Naive thymus-derived CD4-positive, alpha-beta T cell (primary cell): ENCODE measurements around the gene CYP4V2. TPM values are rescaled to one million over a fixed set of nuclear protein-coding genes. Genes with fewer than 3 reads are reported as not detected.

Experiments
- ATAC-seq: fragments of 150-1000 bp; cut with Tn5 transposase; 2 replicates; pipeline ENCODE4 v1.10.0; 2021; ENCODE audit warnings: mild to moderate bottlenecking, moderate library complexity
- CTCF ChIA-PET: fragments of 350-600 bp; sonication (Branson Sonifier 250); formaldehyde crosslinking; loops from one replicate; lab custom pipeline; 2021; ENCODE audit warnings: antibody characterized with exemption; lab: Charles Lee
- POLR2A ChIA-PET: fragments of 350-600 bp; sonication (Branson Sonifier 250); formaldehyde crosslinking; loops from one replicate; lab custom pipeline; 2021; ENCODE audit warnings: antibody characterized with exemption, inconsistent platforms; lab: Charles Lee
- DNase-seq, 9 donors: peaks; one replicate each; pipeline versions ENCODE4 v3.0.0 to v3.0.0-alpha.2; 2020 to 2022; ENCODE audit warnings: mixed read lengths in 1 of 9
- H3K27ac ChIP-seq: one replicate; pipeline ENCODE4 v1.7.0; 2013; ENCODE audit warnings: mild to moderate bottlenecking, low read depth, low read length, moderate library complexity
- H3K27me3 ChIP-seq, 2 donors: one replicate each; pipeline ENCODE4 v1.7.0; 2013; ENCODE audit warnings: low read length in 2 of 2, mild to moderate bottlenecking in 2 of 2, moderate library complexity in 2 of 2; ENCODE audit not compliant: control insufficient read depth in 2 of 2, insufficient read depth in 2 of 2
- H3K36me3 ChIP-seq, 3 experiments: 1 replicate in 2 of 3; 2 replicates in 1 of 3; pipeline ENCODE4 v1.7.0; 2013; ENCODE audit warnings: low read length in 3 of 3, mild to moderate bottlenecking in 3 of 3, moderate library complexity in 1 of 3; ENCODE audit not compliant: insufficient read depth in 3 of 3, control insufficient read depth in 2 of 3
- H3K4me1 ChIP-seq, 2 donors: one replicate each; pipeline ENCODE4 v1.7.0; 2013; ENCODE audit warnings: low read length in 2 of 2, mild to moderate bottlenecking in 2 of 2, moderate library complexity in 1 of 2; ENCODE audit not compliant: control insufficient read depth in 2 of 2, insufficient read depth in 2 of 2
- H3K4me3 ChIP-seq: 2 replicates; pipeline ENCODE4 v1.7.0; 2013; ENCODE audit warnings: mild to moderate bottlenecking, low read length
- H3K9me3 ChIP-seq, 3 experiments: 1 replicate in 2 of 3; 2 replicates in 1 of 3; pipeline ENCODE4 v1.7.0; 2013; ENCODE audit warnings: low read length in 3 of 3; ENCODE audit not compliant: control insufficient read depth in 2 of 3
- H3K27ac Mint-ChIP-seq, 9 donors: one replicate each; pipeline ENCODE4 v1.8.0; 2020 to 2022; ENCODE audit warnings: mixed read lengths in 9 of 9, mild to moderate bottlenecking in 8 of 9, moderate library complexity in 5 of 9, inconsistent platforms in 2 of 9
- H3K27me3 Mint-ChIP-seq, 5 donors: one replicate each; pipeline ENCODE4 v1.8.0; 2021 to 2022; ENCODE audit warnings: mixed read lengths in 5 of 5, mild to moderate bottlenecking in 1 of 5
- H3K36me3 Mint-ChIP-seq, 5 donors: one replicate each; pipeline ENCODE4 v1.8.0; 2020 to 2022; ENCODE audit warnings: mixed read lengths in 5 of 5, mild to moderate bottlenecking in 3 of 5, inconsistent platforms in 1 of 5
- H3K4me1 Mint-ChIP-seq, 7 donors: one replicate each; pipeline ENCODE4 v1.8.0; 2020 to 2022; ENCODE audit warnings: mixed read lengths in 7 of 7, mild to moderate bottlenecking in 3 of 7, inconsistent platforms in 1 of 7
- H3K4me3 Mint-ChIP-seq, 10 donors: one replicate each; pipeline ENCODE4 v1.8.0; 2020 to 2022; ENCODE audit warnings: mild to moderate bottlenecking in 10 of 10, mixed read lengths in 10 of 10, moderate library complexity in 6 of 10, inconsistent platforms in 2 of 10
- H3K9me3 Mint-ChIP-seq, 11 donors: one replicate each; pipeline ENCODE4 v1.8.0; 2020 to 2022; ENCODE audit warnings: mixed read lengths in 11 of 11, mild to moderate bottlenecking in 4 of 11, inconsistent platforms in 1 of 11, moderate library complexity in 1 of 11
- intact Hi-C, 2 donors: fragments of 100-400 bp; cut with micrococcal nuclease; formaldehyde crosslinking; loops; one replicate each; pipeline ENCODE4 v1.15.1; 2023
- polyA plus RNA-seq, 2 donors: library from polyadenylated mRNA; unstranded; fragments of 300-500 nt; fragmentation: Illumina TruSeq; gene quantifications; one replicate each; pipeline ENCODE4 v1.2.3, GENCODE V29; 2021
- total RNA-seq, 6 experiments: library from RNA in 5 of 6; stranded (reverse) in 5 of 6; gene quantifications; 1 replicate in 5 of 6; 2 replicates in 1 of 6; pipeline ENCODE4 v1.2.3 and lab custom pipeline; 2021 to 2026

CYP4V2 gene
- total and polyA plus RNA-seq, 7 experiments from 2014 or later: 16.0 to 41.4 (median 26.0) TPM

GRCh38 chr4:186227744-186228513 lies 36.6 kb downstream of the CYP4V2 start:
- ChIA-PET POLR2A (no interaction called here), CTCF (no interaction called here)
- H3K36me3 Mint-ChIP-seq: peaks cover 3 to 34% (median 26%) of the 10 kb centered on the region in 5 donors
- H3K27me3 ChIP-seq: no peaks in the 10 kb centered on the region
- no peak for DNase-seq
- H3K9me3 ChIP-seq: peaks cover 0 to 5% (median 0%) of the 10 kb centered on the region in 3 experiments
- H3K4me1 ChIP-seq: no peaks in the 10 kb centered on the region
- H3K27ac Mint-ChIP-seq: no peak overlapping the region
- no peak overlapping the region for H3K4me3 Mint-ChIP-seq
- peaks cover 0 to 4% (median 0%) of the 10 kb centered on the region in 5 donors for H3K27me3 Mint-ChIP-seq
- H3K27ac ChIP-seq: no peak overlapping the region
- peaks cover 3 to 37% (median 17%) of the 10 kb centered on the region in 11 donors for H3K9me3 Mint-ChIP-seq
- intact Hi-C loops: no loop called here
- no peak for ATAC-seq
- H3K4me1 Mint-ChIP-seq: no peaks in the 10 kb centered on the region
- no peak overlapping the region for H3K4me3 ChIP-seq
- H3K36me3 ChIP-seq: peaks cover 0 to 3% (median 0%) of the 10 kb centered on the region in 3 experiments

- H3K27me3 ChIP-seq: no peaks in the 10 kb centered on the region
- DNase-seq: no peak
- Mint-ChIP-seq H3K4me1 (no peaks in the 10 kb centered on the region), H3K4me3 (no peak overlapping the region), H3K27me3 (no peaks in the 10 kb centered on the region), H3K36me3 (peaks cover 3 to 28% (median 25%) of the 10 kb centered on the region in 5 donors), H3K9me3 (peaks cover 3 to 31% (median 16%) of the 10 kb centered on the region in 11 donors), H3K27ac (no peak overlapping the region)
- ATAC-seq: no peak
- H3K4me1 ChIP-seq: no peaks in the 10 kb centered on the region
- intact Hi-C loops: no loop called here
- POLR2A ChIA-PET: no interaction called here
- CTCF ChIA-PET: no interaction called here
- H3K9me3 ChIP-seq: peaks cover 0 to 5% (median 0%) of the 10 kb centered on the region in 3 experiments
- H3K36me3 ChIP-seq: peaks cover 0 to 3% (median 0%) of the 10 kb centered on the region in 3 experiments
- H3K4me3 ChIP-seq: no peak overlapping the region
- H3K27ac ChIP-seq: no peak overlapping the region
Measured at GRCh38 chr4:186228514-186228894, 37.1 kb downstream of the CYP4V2 start.

GRCh38 chr4:186234367-186234766 lies 43.0 kb downstream of the CYP4V2 start:
- Histone ChIP-seq H3K4me1 (no peaks in the 10 kb centered on the region), H3K27ac (no peak overlapping the region), H3K27me3 (no peaks in the 10 kb centered on the region), H3K9me3 (no peaks in the 10 kb centered on the region), H3K36me3 (no peaks in the 10 kb centered on the region), H3K4me3 (no peak overlapping the region)
- ChIA-PET CTCF (no interaction called here), POLR2A (no interaction called here)
- ATAC-seq: no peak
- H3K9me3 Mint-ChIP-seq: no peaks in the 10 kb centered on the region
- no peaks in the 10 kb centered on the region for H3K27me3 Mint-ChIP-seq
- no peak overlapping the region for H3K27ac Mint-ChIP-seq
- no peak for DNase-seq
- no peaks in the 10 kb centered on the region for H3K4me1 Mint-ChIP-seq
- intact Hi-C loops: no loop called here
- H3K36me3 Mint-ChIP-seq: peaks cover 0 to 40% (median 20%) of the 10 kb centered on the region in 5 donors
- no peak overlapping the region for H3K4me3 Mint-ChIP-seq

GRCh38 chr4:186236126-186236525 lies 44.8 kb downstream of the CYP4V2 start:
- Histone ChIP-seq H3K27me3 (no peaks in the 10 kb centered on the region), H3K27ac (no peak overlapping the region), H3K36me3 (no peaks in the 10 kb centered on the region), H3K9me3 (no peaks in the 10 kb centered on the region), H3K4me1 (no peaks in the 10 kb centered on the region), H3K4me3 (no peak overlapping the region)
- DNase-seq (no peak), ATAC-seq (no peak)
- POLR2A ChIA-PET: no interaction called here
- no peaks in the 10 kb centered on the region for H3K27me3 Mint-ChIP-seq
- peaks cover 0 to 48% (median 22%) of the 10 kb centered on the region in 5 donors for H3K36me3 Mint-ChIP-seq
- no peaks in the 10 kb centered on the region for H3K4me1 Mint-ChIP-seq
- intact Hi-C loops: no loop called here
- H3K4me3 Mint-ChIP-seq: no peak overlapping the region
- CTCF ChIA-PET: interaction anchor here (0.7 kb wide), 1 partner anchor 75 kb away, joined by 3 read pairs; no protein-coding TSS in a partner anchor
- H3K27ac Mint-ChIP-seq: no peak overlapping the region
- no peaks in the 10 kb centered on the region for H3K9me3 Mint-ChIP-seq

GRCh38 chr4:186240452-186240847 lies 49.1 kb downstream of the CYP4V2 start:
- intact Hi-C loops: no loop called here
- Histone ChIP-seq H3K9me3 (peaks cover 0 to 4% (median 0%) of the 10 kb centered on the region in 3 experiments), H3K4me3 (no peak overlapping the region), H3K27me3 (no peaks in the 10 kb centered on the region), H3K27ac (no peak overlapping the region), H3K36me3 (no peaks in the 10 kb centered on the region), H3K4me1 (no peaks in the 10 kb centered on the region)
- Mint-ChIP-seq H3K4me3 (no peak overlapping the region), H3K27me3 (no peaks in the 10 kb centered on the region), H3K9me3 (peaks cover 0 to under 1% (median 0%) of the 10 kb centered on the region in 11 donors), H3K36me3 (peaks cover 0 to 31% (median 19%) of the 10 kb centered on the region in 5 donors), H3K4me1 (no peaks in the 10 kb centered on the region), H3K27ac (no peak overlapping the region)
- ATAC-seq: no peak
- DNase-seq: no peak
- ChIA-PET CTCF (no interaction called here), POLR2A (no interaction called here)

- Mint-ChIP-seq H3K9me3 (peaks cover 0 to 4% (median 1%) of the 10 kb centered on the region in 11 donors), H3K36me3 (peaks cover 0 to 31% (median 17%) of the 10 kb centered on the region in 5 donors), H3K4me3 (no peak overlapping the region), H3K27ac (no peak overlapping the region), H3K4me1 (no peaks in the 10 kb centered on the region), H3K27me3 (no peaks in the 10 kb centered on the region)
- Histone ChIP-seq H3K27ac (no peak overlapping the region), H3K9me3 (peaks cover 0 to 4% (median 0%) of the 10 kb centered on the region in 3 experiments), H3K27me3 (no peaks in the 10 kb centered on the region), H3K36me3 (no peaks in the 10 kb centered on the region), H3K4me1 (no peaks in the 10 kb centered on the region), H3K4me3 (no peak overlapping the region)
- DNase-seq (no peak), ATAC-seq (no peak)
- ChIA-PET CTCF (no interaction called here), POLR2A (no interaction called here)
- intact Hi-C loops: no loop called here
Measured at GRCh38 chr4:186240848-186241491, 49.6 kb downstream of the CYP4V2 start.
